GM18858 (cell line): ENCODE data around the gene KRTAP24-1.

ENCODE experiments used
- ATAC-seq: cut with Tn5 transposase; IDR thresholded peaks from one replicate; pipeline ENCODE4 v1.9.1; 2021; ENCODE audit not compliant: unreplicated experiment

The KRTAP24-1 gene

DNA sequence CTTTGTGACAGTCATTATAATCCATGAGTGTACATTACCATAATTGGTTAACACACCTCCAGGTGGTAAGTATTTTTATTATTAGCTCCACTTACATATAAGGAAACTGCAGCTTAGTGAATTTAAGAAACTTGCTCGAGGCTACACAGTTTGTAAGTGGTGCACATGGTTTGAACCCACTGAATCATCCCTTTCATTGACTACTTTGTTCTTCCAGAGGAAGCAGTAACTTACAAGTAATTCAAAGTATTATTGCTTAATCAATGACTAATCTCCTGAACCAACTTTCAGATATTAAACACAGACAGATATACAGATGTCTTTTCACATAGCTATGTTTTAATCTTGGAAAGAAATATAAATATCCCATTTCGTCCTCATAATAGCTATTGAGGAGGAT lies 48.1 kb downstream of the KRTAP24-1 start:
- ATAC-seq, result no peak

- ATAC-seq, result no peak
Observed at GRCh38 chr21:30234050-30234449, 48.7 kb downstream of the KRTAP24-1 start.

DNA sequence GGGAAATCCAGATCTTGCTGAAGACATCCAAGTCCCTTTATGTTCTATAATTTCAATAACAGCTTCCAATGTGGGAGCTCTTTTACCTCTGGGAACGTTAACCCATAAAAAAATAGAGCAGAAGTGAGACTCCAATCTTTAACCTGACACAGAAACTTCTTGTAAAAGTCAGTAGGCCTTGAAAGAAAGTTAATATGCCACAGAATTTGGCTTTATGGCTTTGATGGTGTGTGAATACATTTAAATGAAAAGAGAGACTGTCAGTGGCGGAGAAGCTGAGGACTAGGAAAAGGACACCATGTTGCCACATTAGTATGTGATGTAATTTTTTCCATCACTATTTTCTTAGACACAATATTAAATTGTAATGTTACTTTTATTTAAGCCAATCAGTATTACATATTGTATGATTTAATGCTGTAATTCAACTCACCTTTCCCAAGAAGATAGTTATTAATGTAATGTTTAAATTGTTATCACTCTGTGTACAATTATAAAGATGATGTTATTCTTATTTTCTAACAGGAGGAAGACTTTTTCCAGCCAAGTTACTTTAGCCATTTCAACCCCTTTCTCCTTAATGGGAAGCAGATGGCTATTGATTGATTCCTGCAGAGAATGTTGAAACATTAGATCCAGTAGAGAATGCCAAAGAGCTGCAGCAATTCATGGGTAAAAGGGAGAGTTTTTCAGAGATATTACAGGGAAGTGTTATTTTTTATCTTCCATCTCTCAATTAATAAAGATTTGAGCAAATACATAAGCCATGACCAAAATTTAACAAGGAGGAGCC lies 49.3 kb downstream of the KRTAP24-1 start:
- no peak for ATAC-seq

- no peak for ATAC-seq
Observed at GRCh38 chr21:30232011-30232410, 50.7 kb downstream of the KRTAP24-1 start.
